Measurements from ENCODE around the gene CALHM4. TPM values are rescaled to one million over a fixed set of nuclear protein-coding genes. Genes with fewer than 3 reads are reported as not detected.

CALHM4 gene
- not detected in 2 replicates for total RNA-seq

- Mint-ChIP-seq H3K27ac (no peak within 1 kb of the TSS), H3K36me3 (ENCODE audit: low read depth) (no peaks in the 10 kb centered on the region), H3K4me3 (ENCODE audit: low read depth) (no peak within 1 kb of the TSS), H3K27me3 (ENCODE audit: low read depth) (peaks cover 35% of the 10 kb centered on the region), H3K9me3 (no peaks in the 10 kb centered on the region), H3K4me1 (ENCODE audit: low read depth) (no peaks in the 10 kb centered on the region)
- intact Hi-C loops (cut with micrococcal nuclease), result no loop called here
- no peak for DNase-seq (ENCODE audit: low spot score)
Observed at GRCh38 chr6:116553451-116553850, at the start of gene CALHM4. Gene CALHM4, plus strand, starts transcription at chr6:116553751. Its CDS starts 43 bp downstream, at chr6:116553794.

GRCh38 chr6:116507324-116507723 lies 46.2 kb upstream of the CALHM4 start:
- no peaks in the 10 kb centered on the region for H3K36me3 Mint-ChIP-seq (ENCODE audit: low read depth)
- H3K4me3 Mint-ChIP-seq (ENCODE audit: low read depth), result no peak overlapping the region
- DNase-seq (ENCODE audit: low spot score), result no peak
- no peaks in the 10 kb centered on the region for H3K4me1 Mint-ChIP-seq (ENCODE audit: low read depth)
- no peak overlapping the region for H3K27ac Mint-ChIP-seq
- H3K9me3 Mint-ChIP-seq, result peaks cover 7% of the 10 kb centered on the region
- intact Hi-C loops (cut with micrococcal nuclease), result no loop called here
- H3K27me3 Mint-ChIP-seq (ENCODE audit: low read depth), result peaks cover 12% of the 10 kb centered on the region

GRCh38 chr6:116508527-116508926 lies 45.0 kb upstream of the CALHM4 start:
- H3K9me3 Mint-ChIP-seq, result peaks cover 7% of the 10 kb centered on the region
- intact Hi-C loops (cut with micrococcal nuclease), result no loop called here
- no peaks in the 10 kb centered on the region for H3K4me1 Mint-ChIP-seq (ENCODE audit: low read depth)
- DNase-seq (ENCODE audit: low spot score), result no peak
- H3K36me3 Mint-ChIP-seq (ENCODE audit: low read depth), result no peaks in the 10 kb centered on the region
- H3K27me3 Mint-ChIP-seq (ENCODE audit: low read depth), result peaks cover 7% of the 10 kb centered on the region
- H3K4me3 Mint-ChIP-seq (ENCODE audit: low read depth), result no peak overlapping the region
- no peak overlapping the region for H3K27ac Mint-ChIP-seq

GRCh38 chr6:116511424-116512110 lies 42.0 kb upstream of the CALHM4 start, which contains the start of gene CALHM5:
Gene CALHM5, plus strand, starts transcription at chr6:116511639. Its CDS starts 58 bp downstream, at chr6:116511697.
- no peak within 1 kb of the TSS for H3K4me3 Mint-ChIP-seq (ENCODE audit: low read depth)
- H3K36me3 Mint-ChIP-seq (ENCODE audit: low read depth), result no peaks in the 10 kb centered on the region
- intact Hi-C loops (cut with micrococcal nuclease), result no loop called here
- no peaks in the 10 kb centered on the region for H3K4me1 Mint-ChIP-seq (ENCODE audit: low read depth)
- peaks cover 9% of the 10 kb centered on the region for H3K27me3 Mint-ChIP-seq (ENCODE audit: low read depth)
- no peak within 1 kb of the TSS for H3K27ac Mint-ChIP-seq
- H3K9me3 Mint-ChIP-seq, result peaks cover 7% of the 10 kb centered on the region
- DNase-seq (ENCODE audit: low spot score), result no peak

- Mint-ChIP-seq H3K27me3 (ENCODE audit: low read depth) (peaks cover 9% of the 10 kb centered on the region), H3K9me3 (peaks cover 7% of the 10 kb centered on the region), H3K4me3 (ENCODE audit: low read depth) (no peak overlapping the region), H3K36me3 (ENCODE audit: low read depth) (no peaks in the 10 kb centered on the region), H3K4me1 (ENCODE audit: low read depth) (no peaks in the 10 kb centered on the region), H3K27ac (no peak overlapping the region)
- DNase-seq (ENCODE audit: low spot score), result no peak
- intact Hi-C loops (cut with micrococcal nuclease), result no loop called here
Observed at GRCh38 chr6:116512111-116512559, 41.4 kb upstream of the CALHM4 start.

GRCh38 chr6:116512734-116513133 lies 40.8 kb upstream of the CALHM4 start:
- intact Hi-C loops (cut with micrococcal nuclease), result no loop called here
- no peaks in the 10 kb centered on the region for H3K36me3 Mint-ChIP-seq (ENCODE audit: low read depth)
- no peak for DNase-seq (ENCODE audit: low spot score)
- H3K27me3 Mint-ChIP-seq (ENCODE audit: low read depth), result peaks cover 9% of the 10 kb centered on the region
- no peak overlapping the region for H3K4me3 Mint-ChIP-seq (ENCODE audit: low read depth)
- H3K9me3 Mint-ChIP-seq, result peaks cover 7% of the 10 kb centered on the region
- no peaks in the 10 kb centered on the region for H3K4me1 Mint-ChIP-seq (ENCODE audit: low read depth)
- no peak overlapping the region for H3K27ac Mint-ChIP-seq

- H3K27me3 Mint-ChIP-seq (ENCODE audit: low read depth), result peaks cover 14% of the 10 kb centered on the region
- no peaks in the 10 kb centered on the region for H3K4me1 Mint-ChIP-seq (ENCODE audit: low read depth)
- no peaks in the 10 kb centered on the region for H3K36me3 Mint-ChIP-seq (ENCODE audit: low read depth)
- H3K27ac Mint-ChIP-seq, result no peak overlapping the region
- intact Hi-C loops (cut with micrococcal nuclease), result no loop called here
- no peak for DNase-seq (ENCODE audit: low spot score)
- H3K4me3 Mint-ChIP-seq (ENCODE audit: low read depth), result no peak overlapping the region
- H3K9me3 Mint-ChIP-seq, result peaks cover 7% of the 10 kb centered on the region
Observed at GRCh38 chr6:116513224-116513875, 40.2 kb upstream of the CALHM4 start.

- intact Hi-C loops (cut with micrococcal nuclease), result no loop called here
- H3K4me1 Mint-ChIP-seq (ENCODE audit: low read depth), result no peaks in the 10 kb centered on the region
- no peak overlapping the region for H3K4me3 Mint-ChIP-seq (ENCODE audit: low read depth)
- H3K36me3 Mint-ChIP-seq (ENCODE audit: low read depth), result no peaks in the 10 kb centered on the region
- H3K27me3 Mint-ChIP-seq (ENCODE audit: low read depth), result peaks cover 16% of the 10 kb centered on the region
- DNase-seq (ENCODE audit: low spot score), result no peak
- peaks cover under 1% of the 10 kb centered on the region for H3K9me3 Mint-ChIP-seq
- H3K27ac Mint-ChIP-seq, result no peak overlapping the region
Observed at GRCh38 chr6:116514111-116514510, 39.4 kb upstream of the CALHM4 start.

- H3K9me3 Mint-ChIP-seq, result no peaks in the 10 kb centered on the region
- intact Hi-C loops (cut with micrococcal nuclease), result no loop called here
Observed at GRCh38 chr6:116515141-116515540, 38.4 kb upstream of the CALHM4 start.

GRCh38 chr6:116518621-116519368 lies 34.8 kb upstream of the CALHM4 start:
- H3K4me3 Mint-ChIP-seq (ENCODE audit: low read depth), result no peak overlapping the region
- no peaks in the 10 kb centered on the region for H3K9me3 Mint-ChIP-seq
- intact Hi-C loops (cut with micrococcal nuclease), result no loop called here
- H3K27me3 Mint-ChIP-seq (ENCODE audit: low read depth), result peaks cover 22% of the 10 kb centered on the region
- H3K36me3 Mint-ChIP-seq (ENCODE audit: low read depth), result no peaks in the 10 kb centered on the region
- DNase-seq (ENCODE audit: low spot score), result no peak
- no peak overlapping the region for H3K27ac Mint-ChIP-seq
- H3K4me1 Mint-ChIP-seq (ENCODE audit: low read depth), result no peaks in the 10 kb centered on the region

More at GRCh38 chr6:116515141-116515540, 38.4 kb upstream of the CALHM4 start:
- H3K36me3 Mint-ChIP-seq (ENCODE audit: low read depth), result no peaks in the 10 kb centered on the region
- H3K4me3 Mint-ChIP-seq (ENCODE audit: low read depth), result no peak overlapping the region
- H3K4me1 Mint-ChIP-seq (ENCODE audit: low read depth), result no peaks in the 10 kb centered on the region
- DNase-seq (ENCODE audit: low spot score), result no peak
- H3K27me3 Mint-ChIP-seq (ENCODE audit: low read depth), result peaks cover 20% of the 10 kb centered on the region
- no peak overlapping the region for H3K27ac Mint-ChIP-seq

- DNase-seq (ENCODE audit: low spot score), result no peak
- Mint-ChIP-seq H3K9me3 (no peaks in the 10 kb centered on the region), H3K27me3 (ENCODE audit: low read depth) (peaks cover 28% of the 10 kb centered on the region), H3K36me3 (ENCODE audit: low read depth) (no peaks in the 10 kb centered on the region), H3K4me1 (ENCODE audit: low read depth) (no peaks in the 10 kb centered on the region), H3K4me3 (ENCODE audit: low read depth) (no peak overlapping the region), H3K27ac (no peak overlapping the region)
- intact Hi-C loops (cut with micrococcal nuclease), result no loop called here
Observed at GRCh38 chr6:116522896-116523295, 30.7 kb upstream of the CALHM4 start.

GRCh38 chr6:116524236-116524635 lies 29.3 kb upstream of the CALHM4 start:
- H3K36me3 Mint-ChIP-seq (ENCODE audit: low read depth), result no peaks in the 10 kb centered on the region
- DNase-seq (ENCODE audit: low spot score), result no peak
- H3K9me3 Mint-ChIP-seq, result no peaks in the 10 kb centered on the region
- intact Hi-C loops (cut with micrococcal nuclease), result no loop called here
- H3K27ac Mint-ChIP-seq, result no peak overlapping the region
- H3K4me1 Mint-ChIP-seq (ENCODE audit: low read depth), result no peaks in the 10 kb centered on the region
- H3K4me3 Mint-ChIP-seq (ENCODE audit: low read depth), result no peak overlapping the region
- H3K27me3 Mint-ChIP-seq (ENCODE audit: low read depth), result peaks cover 31% of the 10 kb centered on the region

GRCh38 chr6:116528133-116528532 lies 25.4 kb upstream of the CALHM4 start:
- no peak for DNase-seq (ENCODE audit: low spot score)
- Mint-ChIP-seq H3K36me3 (ENCODE audit: low read depth) (no peaks in the 10 kb centered on the region), H3K27me3 (ENCODE audit: low read depth) (peaks cover 50% of the 10 kb centered on the region), H3K4me3 (ENCODE audit: low read depth) (no peak overlapping the region), H3K9me3 (no peaks in the 10 kb centered on the region), H3K4me1 (ENCODE audit: low read depth) (no peaks in the 10 kb centered on the region), H3K27ac (no peak overlapping the region)
- intact Hi-C loops (cut with micrococcal nuclease), result no loop called here

Measured in activated T-helper 2 cell treated with anti-CD3 and anti-CD28 coated beads, Interferon-gamma antibody, Interleukin-2, Interleukin-4, amounts not matched to agents 10 μg/mL and 5 μg/mL and 100 μg/mL, durations not matched to agents 14 hours and 24 hours and 36 hours (primary cell).